Panc1 (cell line): ENCODE data around the gene PGPEP1.

Experiments used
- CTCF ChIP-seq: fragments of 450-650 bp; IDR thresholded peaks from 2 replicates; pipeline ENCODE4 v1.5.1; 2017; ENCODE audit warnings: mild to moderate bottlenecking
- POLR2AphosphoS5 ChIP-seq: IDR thresholded peaks from 2 replicates; pipeline ENCODE4 v1.6.1; 2012; ENCODE audit warnings: mild to moderate bottlenecking, low read depth, low read length, moderate library complexity
- SIN3A ChIP-seq: IDR thresholded peaks from 2 replicates; pipeline ENCODE4 v1.6.1; 2012; ENCODE audit warnings: low read depth, mild to moderate bottlenecking, low read length, moderate library complexity, borderline replicate concordance; ENCODE audit not compliant: insufficient read depth
- TCF7L2 ChIP-seq: IDR thresholded peaks from 2 replicates; pipeline ENCODE4 v1.6.1; 2011; ENCODE audit warnings: mild to moderate bottlenecking, low read depth, low read length, inconsistent platforms

- no peak for TF ChIP-seq TCF7L2
- TF ChIP-seq SIN3A = no peak
- TF ChIP-seq CTCF = no peak
- no peak for TF ChIP-seq POLR2AphosphoS5
These were observed 32.1 kb upstream of the PGPEP1 start for GRCh38 chr19:18308051-18308947.
